ENCODE measurements around the gene PLXNA3. TPM values are rescaled to one million over a fixed set of nuclear protein-coding genes. Genes with fewer than 3 reads are reported as not detected.
A peak's percentile ranks its signal among the peaks of the same experiment; 100 is the strongest.

The PLXNA3 gene
- total RNA-seq, 3 donors from 2014 or later (not counting 1 experiment from before 2014, with no cell fraction given): 20.8 to 34.3 (median 32.2) TPM

DNA sequence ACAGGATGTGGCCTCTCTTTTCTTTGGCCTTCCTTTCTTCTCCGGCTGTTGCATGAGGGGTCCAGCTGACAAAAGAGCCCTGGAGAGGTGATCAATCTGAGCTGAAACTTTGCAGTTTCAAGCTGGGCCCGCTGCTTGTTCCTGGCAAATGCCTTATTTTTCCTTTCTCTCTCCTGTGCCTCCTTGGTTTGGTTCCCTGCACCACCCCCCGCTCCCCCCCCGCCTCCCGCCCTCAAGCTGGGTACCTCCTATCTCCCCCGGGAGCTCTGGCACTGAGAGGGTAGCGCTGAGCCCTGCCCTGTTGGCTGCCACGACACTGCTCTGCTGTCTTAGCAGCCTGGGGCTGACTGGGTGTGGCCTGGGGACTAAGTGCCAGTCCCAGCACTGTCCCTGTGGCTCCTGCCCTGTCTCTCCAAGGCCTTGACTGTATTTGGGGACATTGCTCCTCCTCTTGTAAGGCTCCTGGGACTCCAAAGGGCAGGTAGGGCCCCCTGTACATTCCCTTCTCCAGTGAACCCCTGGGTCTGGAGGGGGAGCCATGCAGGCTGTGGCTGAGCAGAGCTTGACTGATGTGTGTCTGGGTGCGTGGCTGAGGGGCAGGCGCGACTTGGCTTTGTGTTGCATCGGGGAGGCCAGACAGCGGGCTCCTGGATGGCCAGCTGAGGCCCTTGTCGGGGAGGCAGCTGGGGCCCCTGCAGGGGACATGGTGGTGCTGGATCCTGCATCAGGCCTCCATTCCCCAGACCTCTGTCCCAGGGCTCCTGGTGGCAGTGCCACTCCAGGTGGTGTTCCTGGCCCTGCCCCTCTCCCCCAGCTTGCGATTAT is 1.1 kb downstream of the PLXNA3 start:
- TF ChIP-seq, protein P1, sequence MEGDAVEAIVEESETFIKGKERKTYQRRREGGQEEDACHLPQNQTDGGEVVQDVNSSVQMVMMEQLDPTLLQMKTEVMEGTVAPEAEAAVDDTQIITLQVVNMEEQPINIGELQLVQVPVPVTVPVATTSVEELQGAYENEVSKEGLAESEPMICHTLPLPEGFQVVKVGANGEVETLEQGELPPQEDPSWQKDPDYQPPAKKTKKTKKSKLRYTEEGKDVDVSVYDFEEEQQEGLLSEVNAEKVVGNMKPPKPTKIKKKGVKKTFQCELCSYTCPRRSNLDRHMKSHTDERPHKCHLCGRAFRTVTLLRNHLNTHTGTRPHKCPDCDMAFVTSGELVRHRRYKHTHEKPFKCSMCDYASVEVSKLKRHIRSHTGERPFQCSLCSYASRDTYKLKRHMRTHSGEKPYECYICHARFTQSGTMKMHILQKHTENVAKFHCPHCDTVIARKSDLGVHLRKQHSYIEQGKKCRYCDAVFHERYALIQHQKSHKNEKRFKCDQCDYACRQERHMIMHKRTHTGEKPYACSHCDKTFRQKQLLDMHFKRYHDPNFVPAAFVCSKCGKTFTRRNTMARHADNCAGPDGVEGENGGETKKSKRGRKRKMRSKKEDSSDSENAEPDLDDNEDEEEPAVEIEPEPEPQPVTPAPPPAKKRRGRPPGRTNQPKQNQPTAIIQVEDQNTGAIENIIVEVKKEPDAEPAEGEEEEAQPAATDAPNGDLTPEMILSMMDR (IDR thresholded peaks at IDR 0.05): no peak
- H3K4me1 ChIP-seq (ENCODE audit: control insufficient read depth, insufficient read depth, low read length): peaks cover 21% of the 10 kb centered on the region
- no peaks in the 10 kb centered on the region for H3K27me3 ChIP-seq (ENCODE audit: control insufficient read depth, insufficient read depth, low read length)
- no peaks in the 10 kb centered on the region for H3K9me3 ChIP-seq (ENCODE audit: control insufficient read depth, insufficient read depth, low read length)
- no peaks in the 10 kb centered on the region for H3K36me3 Mint-ChIP-seq
- peaks cover 6 to 18% of the 10 kb centered on the region in 2 donors for H3K4me1 Mint-ChIP-seq
- peak overlapping the region in 1 of 2 donors; percentile 18 for H3K27ac Mint-ChIP-seq
- H3K4me3 Mint-ChIP-seq: peak overlapping the region; percentile 79
- DNase-seq (peak in 1 of 2 donors; percentile 38), ATAC-seq (peak in 1 of 3 donors; percentile 53)
- H3K36me3 ChIP-seq (ENCODE audit: control insufficient read depth, insufficient read depth, low read length): no peaks in the 10 kb centered on the region
- H3K27me3 Mint-ChIP-seq (ENCODE audit: low read depth in 2 of 2): peaks cover 0 to 7% of the 10 kb centered on the region in 2 donors
- peak overlapping the region; percentile 44 for H3K4me3 ChIP-seq (ENCODE audit: low read length)
- H3K9me3 Mint-ChIP-seq: no peaks in the 10 kb centered on the region
- WGBS (ENCODE audit: insufficient coverage): 55% methylated on average over 11 of the region's 15 CpGs
- intact Hi-C loops (cut with micrococcal nuclease): no loop called here
- H3K27ac ChIP-seq (ENCODE audit: low read length): no peak overlapping the region

DNA sequence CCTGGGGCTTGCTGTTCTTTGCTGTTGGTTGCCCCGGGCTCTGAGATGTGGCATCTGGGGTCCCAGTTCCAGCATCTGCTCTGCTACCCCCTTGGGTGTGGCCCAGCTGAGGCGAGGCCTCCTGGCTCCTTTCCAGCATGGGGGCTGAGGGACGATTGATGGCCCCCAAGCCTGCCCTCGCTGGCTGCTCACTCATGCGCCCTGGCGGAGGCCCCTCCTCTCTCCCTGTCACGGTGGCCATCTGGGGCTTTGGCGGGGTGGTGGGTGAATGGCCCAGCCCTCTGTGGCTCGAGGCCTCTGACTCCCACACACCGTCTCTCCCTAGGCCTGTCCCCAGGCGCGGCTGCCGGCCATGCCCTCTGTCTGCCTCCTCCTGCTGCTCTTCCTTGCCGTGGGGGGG is 1.8 kb downstream of the PLXNA3 start:
- Histone ChIP-seq H3K4me1 (ENCODE audit: control insufficient read depth, insufficient read depth, low read length) (peaks cover 21% of the 10 kb centered on the region), H3K27me3 (ENCODE audit: control insufficient read depth, insufficient read depth, low read length) (no peaks in the 10 kb centered on the region), H3K36me3 (ENCODE audit: control insufficient read depth, insufficient read depth, low read length) (no peaks in the 10 kb centered on the region), H3K4me3 (ENCODE audit: low read length) (no peak overlapping the region), H3K9me3 (ENCODE audit: control insufficient read depth, insufficient read depth, low read length) (no peaks in the 10 kb centered on the region), H3K27ac (ENCODE audit: low read length) (no peak overlapping the region)
- Mint-ChIP-seq H3K27ac (no peak overlapping the region), H3K4me1 (peaks cover 6 to 18% of the 10 kb centered on the region in 2 donors), H3K4me3 (peak overlapping the region; percentile 52), H3K9me3 (no peaks in the 10 kb centered on the region), H3K27me3 (ENCODE audit: low read depth in 2 of 2) (peaks cover 0 to under 1% of the 10 kb centered on the region in 2 donors), H3K36me3 (no peaks in the 10 kb centered on the region)
- DNase-seq (no peak), ATAC-seq (no peak)
- WGBS (ENCODE audit: insufficient coverage): 70% methylated on average over 13 of the region's 14 CpGs
- TF ChIP-seq, protein P1 (IDR thresholded peaks at IDR 0.05): no peak
- intact Hi-C loops (cut with micrococcal nuclease): no loop called here

DNA sequence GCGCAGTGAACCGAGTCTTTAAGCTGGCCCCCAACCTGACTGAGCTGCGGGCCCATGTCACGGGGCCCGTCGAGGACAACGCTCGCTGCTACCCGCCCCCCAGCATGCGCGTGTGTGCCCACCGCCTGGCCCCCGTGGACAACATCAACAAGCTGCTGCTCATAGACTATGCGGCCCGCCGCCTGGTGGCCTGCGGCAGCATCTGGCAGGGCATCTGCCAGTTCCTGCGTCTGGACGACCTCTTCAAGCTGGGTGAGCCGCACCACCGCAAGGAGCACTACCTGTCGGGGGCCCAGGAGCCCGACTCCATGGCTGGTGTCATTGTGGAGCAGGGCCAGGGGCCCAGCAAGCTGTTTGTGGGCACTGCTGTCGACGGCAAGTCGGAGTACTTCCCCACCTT is 2.2 kb downstream of the PLXNA3 start:
- peaks cover 21% of the 10 kb centered on the region for H3K4me1 ChIP-seq (ENCODE audit: control insufficient read depth, insufficient read depth, low read length)
- Mint-ChIP-seq H3K4me1 (peaks cover 6 to 18% of the 10 kb centered on the region in 2 donors), H3K9me3 (no peaks in the 10 kb centered on the region), H3K4me3 (peak overlapping the region; percentile 52), H3K27me3 (ENCODE audit: low read depth in 2 of 2) (no peaks in the 10 kb centered on the region), H3K27ac (no peak overlapping the region), H3K36me3 (no peaks in the 10 kb centered on the region)
- no peak overlapping the region for H3K4me3 ChIP-seq (ENCODE audit: low read length)
- no peaks in the 10 kb centered on the region for H3K9me3 ChIP-seq (ENCODE audit: control insufficient read depth, insufficient read depth, low read length)
- no peaks in the 10 kb centered on the region for H3K36me3 ChIP-seq (ENCODE audit: control insufficient read depth, insufficient read depth, low read length)
- no peaks in the 10 kb centered on the region for H3K27me3 ChIP-seq (ENCODE audit: control insufficient read depth, insufficient read depth, low read length)
- DNase-seq (no peak), ATAC-seq (no peak)
- intact Hi-C loops (cut with micrococcal nuclease): no loop called here
- TF ChIP-seq, protein P1 (IDR thresholded peaks at IDR 0.05): no peak
- no peak overlapping the region for H3K27ac ChIP-seq (ENCODE audit: low read length)
- 91% methylated on average over 26 of the region's 26 CpGs for WGBS (ENCODE audit: insufficient coverage)
